ENCODE results near the gene FASLG. TPM values are rescaled to one million over a fixed set of nuclear protein-coding genes. Genes with fewer than 3 reads are reported as not detected.

FASLG gene
- total and polyA plus RNA-seq, 2 experiments from 2014 or later, result not detected

DNA sequence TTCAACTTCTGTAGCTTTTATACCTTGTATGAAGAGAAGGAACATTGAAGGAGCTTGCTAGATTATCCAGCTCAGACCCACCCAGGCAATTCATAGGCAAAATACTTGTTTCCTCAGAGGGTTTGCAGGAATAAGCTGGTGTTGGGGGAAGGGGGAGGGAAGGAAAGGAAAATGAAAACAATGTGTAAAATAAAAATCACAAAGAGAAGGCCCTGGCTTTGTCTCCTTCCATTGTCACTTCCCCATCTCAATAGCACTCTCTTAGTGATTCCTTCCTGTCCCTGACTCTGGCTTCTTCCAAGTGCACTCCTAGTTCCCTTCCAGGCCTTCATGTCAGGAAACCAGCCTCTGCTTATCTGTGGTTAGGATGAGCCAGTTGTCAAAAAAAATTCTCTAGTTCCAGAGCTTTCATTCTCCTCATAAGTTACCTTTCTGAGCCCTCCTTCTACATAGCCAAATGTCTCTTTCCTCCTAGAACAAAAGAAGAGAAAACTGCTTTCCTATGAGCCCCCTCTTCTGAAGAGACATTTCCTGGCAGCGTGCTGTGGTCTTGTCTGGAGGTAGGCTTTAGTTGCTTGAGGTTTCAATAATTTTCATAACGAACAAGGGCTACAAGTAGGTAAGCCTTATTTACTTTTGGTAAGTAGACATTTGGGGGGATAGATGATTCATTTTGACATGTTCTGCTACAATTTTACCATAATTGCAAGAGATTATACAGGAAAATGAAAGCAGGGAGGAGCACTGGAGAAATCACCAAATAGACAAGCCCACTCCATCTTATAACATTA is 45.7 kb downstream of the FASLG start:
- no peaks in the 10 kb centered on the region for H3K79me2 ChIP-seq
- 90% methylated on average over 2 of the region's 2 CpGs for WGBS (ENCODE audit: low lambda C conversion rate, missing lambda C conversion rate)
- no peaks in the 10 kb centered on the region for H3K9me2 ChIP-seq (replicated peaks; ENCODE audit: insufficient read depth)
- H3K4me1 ChIP-seq (ENCODE audit: insufficient read depth), result no peaks in the 10 kb centered on the region
- H3K27ac ChIP-seq, result no peak overlapping the region
- H3K27me3 ChIP-seq, result no peaks in the 10 kb centered on the region
- no peaks in the 10 kb centered on the region for H4K20me1 ChIP-seq (ENCODE audit: insufficient read depth, poor library complexity, severe bottlenecking)
- H3K9me3 ChIP-seq (ENCODE audit: low read depth), result no peaks in the 10 kb centered on the region
- H3K4me3 ChIP-seq, result no peak overlapping the region
- H3K36me3 ChIP-seq (replicated peaks; ENCODE audit: insufficient read depth, low read depth), result no peaks in the 10 kb centered on the region
- TF ChIP-seq, protein P1, sequence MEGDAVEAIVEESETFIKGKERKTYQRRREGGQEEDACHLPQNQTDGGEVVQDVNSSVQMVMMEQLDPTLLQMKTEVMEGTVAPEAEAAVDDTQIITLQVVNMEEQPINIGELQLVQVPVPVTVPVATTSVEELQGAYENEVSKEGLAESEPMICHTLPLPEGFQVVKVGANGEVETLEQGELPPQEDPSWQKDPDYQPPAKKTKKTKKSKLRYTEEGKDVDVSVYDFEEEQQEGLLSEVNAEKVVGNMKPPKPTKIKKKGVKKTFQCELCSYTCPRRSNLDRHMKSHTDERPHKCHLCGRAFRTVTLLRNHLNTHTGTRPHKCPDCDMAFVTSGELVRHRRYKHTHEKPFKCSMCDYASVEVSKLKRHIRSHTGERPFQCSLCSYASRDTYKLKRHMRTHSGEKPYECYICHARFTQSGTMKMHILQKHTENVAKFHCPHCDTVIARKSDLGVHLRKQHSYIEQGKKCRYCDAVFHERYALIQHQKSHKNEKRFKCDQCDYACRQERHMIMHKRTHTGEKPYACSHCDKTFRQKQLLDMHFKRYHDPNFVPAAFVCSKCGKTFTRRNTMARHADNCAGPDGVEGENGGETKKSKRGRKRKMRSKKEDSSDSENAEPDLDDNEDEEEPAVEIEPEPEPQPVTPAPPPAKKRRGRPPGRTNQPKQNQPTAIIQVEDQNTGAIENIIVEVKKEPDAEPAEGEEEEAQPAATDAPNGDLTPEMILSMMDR (IDR thresholded peaks at IDR 0.05; ENCODE audit: poor library complexity), result no peak
- TF ChIP-seq EZH2 (IDR thresholded peaks at IDR 0.05; ENCODE audit: borderline replicate concordance), result no peak
- no peak for TF ChIP-seq EZH2phosphoT487 (IDR thresholded peaks at IDR 0.05; ENCODE audit: low read depth, severe bottlenecking, unreplicated experiment)
- no peak overlapping the region for H3K4me2 ChIP-seq
- no peak overlapping the region for H2AFZ ChIP-seq
- no peak for DNase-seq (ENCODE audit: low spot score)

DNA sequence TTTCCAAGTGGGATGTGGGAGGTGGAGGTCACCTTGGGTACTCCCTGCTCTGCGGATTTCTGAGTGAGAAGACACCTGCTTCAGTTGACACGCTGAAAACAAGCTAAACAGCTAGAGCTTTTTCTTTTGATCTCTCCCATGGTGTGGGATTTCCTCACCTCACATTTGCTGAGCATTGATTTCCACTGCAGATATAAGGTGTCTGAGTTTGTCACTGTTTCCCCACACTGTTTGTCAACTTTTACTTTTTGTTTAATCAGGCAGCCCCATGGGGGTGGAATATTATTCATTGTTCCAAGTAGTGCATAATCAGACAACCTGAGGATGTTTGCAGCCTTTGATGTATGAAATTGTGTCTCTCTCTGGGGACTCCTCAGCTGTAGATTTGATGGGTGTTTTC is 49.5 kb downstream of the FASLG start:
- Histone ChIP-seq H3K36me3 (replicated peaks; ENCODE audit: insufficient read depth, low read depth) (no peaks in the 10 kb centered on the region), H4K20me1 (ENCODE audit: insufficient read depth, poor library complexity, severe bottlenecking) (no peaks in the 10 kb centered on the region), H3K9me3 (ENCODE audit: low read depth) (no peaks in the 10 kb centered on the region), H3K79me2 (no peaks in the 10 kb centered on the region), H3K27ac (no peak overlapping the region), H3K4me2 (no peak overlapping the region), H3K4me1 (ENCODE audit: insufficient read depth) (no peaks in the 10 kb centered on the region), H3K27me3 (no peaks in the 10 kb centered on the region), H3K9me2 (replicated peaks; ENCODE audit: insufficient read depth) (no peaks in the 10 kb centered on the region), H3K4me3 (no peak overlapping the region), H2AFZ (no peak overlapping the region)
- DNase-seq (ENCODE audit: low spot score), result no peak
- WGBS (ENCODE audit: low lambda C conversion rate, missing lambda C conversion rate), result 48% methylated on average over 2 of the region's 2 CpGs
- TF ChIP-seq, protein P1 (IDR thresholded peaks at IDR 0.05; ENCODE audit: poor library complexity), result no peak
- TF ChIP-seq EZH2 (IDR thresholded peaks at IDR 0.05; ENCODE audit: borderline replicate concordance) (no peak), EZH2phosphoT487 (IDR thresholded peaks at IDR 0.05; ENCODE audit: low read depth, severe bottlenecking, unreplicated experiment) (no peak)

DNA sequence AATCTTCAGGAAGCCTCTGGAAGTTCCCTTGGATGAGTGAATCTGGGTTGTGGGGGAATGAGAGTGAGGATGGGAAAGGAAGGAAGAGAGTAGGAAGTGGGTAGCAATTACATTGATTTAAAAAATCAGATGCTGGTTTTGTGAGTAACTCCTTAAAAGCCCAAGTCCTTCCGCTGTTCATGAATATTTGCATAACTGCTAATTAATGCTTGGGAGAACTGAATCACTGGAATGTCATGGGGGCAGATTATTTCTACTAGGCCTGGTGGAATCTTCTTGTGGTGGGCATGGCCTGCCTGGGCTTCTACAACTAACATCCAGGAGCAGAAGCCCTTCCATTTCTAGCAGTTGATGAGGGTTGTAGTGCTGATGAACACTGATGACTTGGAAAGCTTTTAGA is 52.7 kb downstream of the FASLG start:
- Histone ChIP-seq H3K9me3 (ENCODE audit: low read depth) (no peaks in the 10 kb centered on the region), H4K20me1 (ENCODE audit: insufficient read depth, poor library complexity, severe bottlenecking) (no peaks in the 10 kb centered on the region), H3K9me2 (replicated peaks; ENCODE audit: insufficient read depth) (no peaks in the 10 kb centered on the region), H2AFZ (no peak overlapping the region), H3K36me3 (replicated peaks; ENCODE audit: insufficient read depth, low read depth) (no peaks in the 10 kb centered on the region), H3K27me3 (no peaks in the 10 kb centered on the region), H3K27ac (no peak overlapping the region), H3K4me2 (no peak overlapping the region), H3K79me2 (no peaks in the 10 kb centered on the region), H3K4me3 (no peak overlapping the region), H3K4me1 (ENCODE audit: insufficient read depth) (no peaks in the 10 kb centered on the region)
- TF ChIP-seq EZH2phosphoT487 (IDR thresholded peaks at IDR 0.05; ENCODE audit: low read depth, severe bottlenecking, unreplicated experiment) (no peak), EZH2 (IDR thresholded peaks at IDR 0.05; ENCODE audit: borderline replicate concordance) (no peak)
- TF ChIP-seq, protein P1 (IDR thresholded peaks at IDR 0.05; ENCODE audit: poor library complexity), result no peak
- WGBS (ENCODE audit: low lambda C conversion rate, missing lambda C conversion rate), result 95% methylated on average over 1 of the region's 1 CpG
- no peak for DNase-seq (ENCODE audit: low spot score)

Measured in hepatocyte (in vitro differentiated cells).